HepG2 (cell line): ENCODE measurements around the gene PSMD2. TPM values are rescaled to one million over a fixed set of nuclear protein-coding genes. Genes with fewer than 3 reads are reported as not detected.
A peak's percentile ranks its signal among the peaks of the same experiment; 100 is the strongest.

Experiments
- GPN1 ChIP-seq: sonication (generic); formaldehyde crosslinking; IDR thresholded peaks from 2 replicates; pipeline ENCODE4 v1.5.1; 2020; ENCODE audit warnings: missing genetic modification reagents, borderline replicate concordance
- JUNB ChIP-seq: sonication (generic); formaldehyde crosslinking; IDR thresholded peaks from 2 replicates; pipeline ENCODE4 v1.8.0; 2022; ENCODE audit warnings: missing genetic modification reagents, mild to moderate bottlenecking, borderline replicate concordance
- RBFOX2 ChIP-seq: fragments of 200-400 bp; formaldehyde crosslinking; IDR thresholded peaks from 2 replicates; pipeline ENCODE4 v1.6.1; 2017; ENCODE audit warnings: low read depth, mild to moderate bottlenecking, low read length
- ZNF260 ChIP-seq: sonication (generic); formaldehyde crosslinking; IDR thresholded peaks from 2 replicates; pipeline ENCODE4 v1.4.0; 2020; ENCODE audit warnings: missing genetic modification reagents, low read depth, mild to moderate bottlenecking, borderline replicate concordance
- ZNF543 ChIP-seq: sonication (generic); formaldehyde crosslinking; IDR thresholded peaks from 2 replicates; pipeline ENCODE4 v1.4.0; 2020; ENCODE audit warnings: mild to moderate bottlenecking, missing genetic modification reagents
- ZNF569 ChIP-seq: sonication (generic); formaldehyde crosslinking; IDR thresholded peaks from 2 replicates; pipeline ENCODE4 v1.5.0; 2020; ENCODE audit warnings: mild to moderate bottlenecking, missing genetic modification reagents, moderate library complexity, borderline replicate concordance
- ZNF784 ChIP-seq: sonication (generic); formaldehyde crosslinking; IDR thresholded peaks from 2 replicates; pipeline ENCODE4 v1.5.1; 2020; ENCODE audit warnings: missing genetic modification reagents, mild to moderate bottlenecking, borderline replicate concordance
- polyA plus RNA-seq, 8 experiments: library from polyadenylated mRNA; depleted of rRNA in 3 of 8; stranded (reverse) in 7 of 8; unstranded in 1 of 8; fragments of >200 nt; fragmentation: Illumina TruSeq in 4 of 8; extraction: Trizol in 4 of 8; gene quantifications; 2 replicates each; pipeline versions ENCODE4 v1.2.1 to v1.2.3, GENCODE V29; 2011 to 2016; ENCODE audit warnings: low read depth in 4 of 8, missing spikeins in 1 of 8, mixed read lengths in 1 of 8; ENCODE audit not compliant: insufficient read depth in 1 of 8
- total RNA-seq, 5 experiments: library from RNA; depleted of rRNA; stranded (reverse); fragments of >200 nt; fragmentation: Illumina TruSeq; extraction: Trizol; gene quantifications; 2 replicates each; pipeline ENCODE4 v1.2.3, GENCODE V29; 2016; ENCODE audit warnings: low read depth in 1 of 5
- TF ChIP-seq, protein P1 (sequence below), 2 experiments: fragments of 450-650 bp in 1 of 2; sonication (generic) in 1 of 2; formaldehyde crosslinking in 1 of 2; IDR thresholded peaks; 2 replicates each; pipeline versions ENCODE4 v1.6.1 to v1.8.0; 2016 to 2022; ENCODE audit warnings: antibody characterized with exemption in 1 of 2, mild to moderate bottlenecking in 1 of 2, missing genetic modification reagents in 1 of 2
- TF ChIP-seq, protein P2 (sequence below): sonication (generic); formaldehyde crosslinking; IDR thresholded peaks from 2 replicates; pipeline ENCODE4 v1.4.0; 2020; ENCODE audit warnings: missing genetic modification reagents
- TF ChIP-seq, protein P3 (sequence below): sonication (generic); formaldehyde crosslinking; IDR thresholded peaks from 2 replicates; pipeline ENCODE4 v1.5.0; 2020; ENCODE audit warnings: mild to moderate bottlenecking, missing genetic modification reagents
- TF ChIP-seq, protein P4 (sequence below): sonication (generic); formaldehyde crosslinking; IDR thresholded peaks from 2 replicates; pipeline ENCODE4 v1.4.0; 2020; ENCODE audit warnings: mild to moderate bottlenecking, missing genetic modification reagents

PSMD2 gene
- total and polyA plus RNA-seq, 2 of the 13 experiments (the other 11 are each of a cell fraction or from before 2014, with no cell fraction given), result 125 to 200 TPM

GRCh38 chr3:184249412-184250166, 49.5 kb upstream of the PSMD2 start, which contains the start of gene EEF1AKMT4 (continued):
- TF ChIP-seq, protein P1, sequence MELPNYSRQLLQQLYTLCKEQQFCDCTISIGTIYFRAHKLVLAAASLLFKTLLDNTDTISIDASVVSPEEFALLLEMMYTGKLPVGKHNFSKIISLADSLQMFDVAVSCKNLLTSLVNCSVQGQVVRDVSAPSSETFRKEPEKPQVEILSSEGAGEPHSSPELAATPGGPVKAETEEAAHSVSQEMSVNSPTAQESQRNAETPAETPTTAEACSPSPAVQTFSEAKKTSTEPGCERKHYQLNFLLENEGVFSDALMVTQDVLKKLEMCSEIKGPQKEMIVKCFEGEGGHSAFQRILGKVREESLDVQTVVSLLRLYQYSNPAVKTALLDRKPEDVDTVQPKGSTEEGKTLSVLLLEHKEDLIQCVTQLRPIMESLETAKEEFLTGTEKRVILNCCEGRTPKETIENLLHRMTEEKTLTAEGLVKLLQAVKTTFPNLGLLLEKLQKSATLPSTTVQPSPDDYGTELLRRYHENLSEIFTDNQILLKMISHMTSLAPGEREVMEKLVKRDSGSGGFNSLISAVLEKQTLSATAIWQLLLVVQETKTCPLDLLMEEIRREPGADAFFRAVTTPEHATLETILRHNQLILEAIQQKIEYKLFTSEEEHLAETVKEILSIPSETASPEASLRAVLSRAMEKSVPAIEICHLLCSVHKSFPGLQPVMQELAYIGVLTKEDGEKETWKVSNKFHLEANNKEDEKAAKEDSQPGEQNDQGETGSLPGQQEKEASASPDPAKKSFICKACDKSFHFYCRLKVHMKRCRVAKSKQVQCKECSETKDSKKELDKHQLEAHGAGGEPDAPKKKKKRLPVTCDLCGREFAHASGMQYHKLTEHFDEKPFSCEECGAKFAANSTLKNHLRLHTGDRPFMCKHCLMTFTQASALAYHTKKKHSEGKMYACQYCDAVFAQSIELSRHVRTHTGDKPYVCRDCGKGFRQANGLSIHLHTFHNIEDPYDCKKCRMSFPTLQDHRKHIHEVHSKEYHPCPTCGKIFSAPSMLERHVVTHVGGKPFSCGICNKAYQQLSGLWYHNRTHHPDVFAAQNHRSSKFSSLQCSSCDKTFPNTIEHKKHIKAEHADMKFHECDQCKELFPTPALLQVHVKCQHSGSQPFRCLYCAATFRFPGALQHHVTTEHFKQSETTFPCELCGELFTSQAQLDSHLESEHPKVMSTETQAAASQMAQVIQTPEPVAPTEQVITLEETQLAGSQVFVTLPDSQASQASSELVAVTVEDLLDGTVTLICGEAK (IDR thresholded peaks at IDR 0.05), result peak; percentile 35; the same call in 1 of the 2 replicates
- TF ChIP-seq, protein P1 (CRISPR knock-in tag; IDR thresholded peaks at IDR 0.05), result no peak; the same call in 1 of the 2 replicates
- TF ChIP-seq, protein P2, sequence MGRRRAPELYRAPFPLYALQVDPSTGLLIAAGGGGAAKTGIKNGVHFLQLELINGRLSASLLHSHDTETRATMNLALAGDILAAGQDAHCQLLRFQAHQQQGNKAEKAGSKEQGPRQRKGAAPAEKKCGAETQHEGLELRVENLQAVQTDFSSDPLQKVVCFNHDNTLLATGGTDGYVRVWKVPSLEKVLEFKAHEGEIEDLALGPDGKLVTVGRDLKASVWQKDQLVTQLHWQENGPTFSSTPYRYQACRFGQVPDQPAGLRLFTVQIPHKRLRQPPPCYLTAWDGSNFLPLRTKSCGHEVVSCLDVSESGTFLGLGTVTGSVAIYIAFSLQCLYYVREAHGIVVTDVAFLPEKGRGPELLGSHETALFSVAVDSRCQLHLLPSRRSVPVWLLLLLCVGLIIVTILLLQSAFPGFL (CRISPR knock-in tag), result no peak
- TF ChIP-seq GPN1 (CRISPR knock-in tag) (no peak), RBFOX2 (peak; percentile 61), ZNF569 (peak; percentile 47; the same call in 1 of the 2 replicates), ZNF543 (CRISPR knock-in tag) (peak; percentile 77; the same call in 1 of the 2 replicates), ZNF784 (CRISPR knock-in tag) (no peak), JUNB (CRISPR knock-in tag) (no peak), ZNF260 (no peak)
- TF ChIP-seq, protein P3, sequence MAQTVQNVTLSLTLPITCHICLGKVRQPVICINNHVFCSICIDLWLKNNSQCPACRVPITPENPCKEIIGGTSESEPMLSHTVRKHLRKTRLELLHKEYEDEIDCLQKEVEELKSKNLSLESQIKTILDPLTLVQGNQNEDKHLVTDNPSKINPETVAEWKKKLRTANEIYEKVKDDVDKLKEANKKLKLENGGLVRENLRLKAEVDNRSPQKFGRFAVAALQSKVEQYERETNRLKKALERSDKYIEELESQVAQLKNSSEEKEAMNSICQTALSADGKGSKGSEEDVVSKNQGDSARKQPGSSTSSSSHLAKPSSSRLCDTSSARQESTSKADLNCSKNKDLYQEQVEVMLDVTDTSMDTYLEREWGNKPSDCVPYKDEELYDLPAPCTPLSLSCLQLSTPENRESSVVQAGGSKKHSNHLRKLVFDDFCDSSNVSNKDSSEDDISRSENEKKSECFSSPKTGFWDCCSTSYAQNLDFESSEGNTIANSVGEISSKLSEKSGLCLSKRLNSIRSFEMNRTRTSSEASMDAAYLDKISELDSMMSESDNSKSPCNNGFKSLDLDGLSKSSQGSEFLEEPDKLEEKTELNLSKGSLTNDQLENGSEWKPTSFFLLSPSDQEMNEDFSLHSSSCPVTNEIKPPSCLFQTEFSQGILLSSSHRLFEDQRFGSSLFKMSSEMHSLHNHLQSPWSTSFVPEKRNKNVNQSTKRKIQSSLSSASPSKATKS (CRISPR knock-in tag), result no peak
- TF ChIP-seq, protein P4, sequence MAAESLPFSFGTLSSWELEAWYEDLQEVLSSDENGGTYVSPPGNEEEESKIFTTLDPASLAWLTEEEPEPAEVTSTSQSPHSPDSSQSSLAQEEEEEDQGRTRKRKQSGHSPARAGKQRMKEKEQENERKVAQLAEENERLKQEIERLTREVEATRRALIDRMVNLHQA (CRISPR knock-in tag), result no peak
